ENCODE measurements around the gene SLC25A18. TPM values are rescaled to one million over a fixed set of nuclear protein-coding genes. Genes with fewer than 3 reads are reported as not detected.
A peak's percentile ranks its signal among the peaks of the same experiment; 100 is the strongest.

The SLC25A18 gene
- total RNA-seq, 2 donors from 2014 or later = not detected

DNA sequence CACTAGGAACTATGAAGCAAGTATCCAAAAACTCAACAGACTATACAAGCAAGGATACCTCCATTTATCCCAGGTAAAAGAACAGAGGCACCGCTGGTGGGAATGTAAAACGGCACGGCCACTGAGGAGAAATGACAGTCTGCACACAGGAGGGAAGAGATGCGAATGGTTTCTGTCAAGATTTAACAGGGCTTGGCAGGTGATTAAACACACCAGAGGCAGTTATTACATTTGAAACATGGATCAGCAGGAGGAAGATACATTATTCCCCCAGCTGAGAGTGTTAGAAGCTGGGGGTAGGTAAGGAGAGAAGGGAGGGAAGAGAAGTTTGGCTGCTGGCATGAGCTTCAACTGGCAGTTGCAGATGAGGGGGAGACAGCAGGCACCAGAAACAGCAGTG, 35.0 kb downstream of the SLC25A18 start:
- ATAC-seq (no peak), DNase-seq (no peak)
- Mint-ChIP-seq H3K27me3 (no peaks in the 10 kb centered on the region), H3K27ac (peak overlapping the region; percentile 73), H3K36me3 (ENCODE audit: low read depth) (peaks cover 11% of the 10 kb centered on the region), H3K4me1 (peaks cover 2% of the 10 kb centered on the region), H3K4me3 (no peak overlapping the region)
- no peaks in the 10 kb centered on the region for H3K9me3 ChIP-seq (ENCODE audit: control insufficient read depth, low read length, poor library complexity, severe bottlenecking)

DNA sequence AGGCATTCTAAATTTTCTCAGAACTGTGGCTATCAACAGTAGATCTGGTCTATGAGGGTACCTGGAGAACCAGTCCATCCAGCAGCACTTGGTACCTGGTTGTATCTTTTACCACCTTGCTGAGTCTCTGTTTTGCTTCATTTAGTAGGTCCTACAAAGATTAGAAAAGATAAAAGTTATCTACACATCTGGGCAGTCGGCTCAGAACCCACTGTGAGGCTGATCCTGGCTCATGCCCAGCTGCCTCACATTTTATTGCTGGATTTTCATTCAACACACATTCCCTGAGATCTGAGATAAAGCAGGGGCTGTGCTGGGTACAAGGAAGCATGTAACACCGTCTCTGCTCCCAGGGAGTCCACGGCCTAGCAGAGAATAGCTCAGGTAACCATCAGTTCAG, 37.7 kb downstream of the SLC25A18 start:
- H3K9me3 ChIP-seq (ENCODE audit: control insufficient read depth, low read length, poor library complexity, severe bottlenecking) = no peaks in the 10 kb centered on the region
- Mint-ChIP-seq H3K4me1 (peaks cover 5% of the 10 kb centered on the region), H3K27ac (peak overlapping the region; percentile 54), H3K36me3 (ENCODE audit: low read depth) (peaks cover 12% of the 10 kb centered on the region), H3K27me3 (no peaks in the 10 kb centered on the region), H3K4me3 (no peak overlapping the region)
- DNase-seq (no peak), ATAC-seq (no peak)

DNA sequence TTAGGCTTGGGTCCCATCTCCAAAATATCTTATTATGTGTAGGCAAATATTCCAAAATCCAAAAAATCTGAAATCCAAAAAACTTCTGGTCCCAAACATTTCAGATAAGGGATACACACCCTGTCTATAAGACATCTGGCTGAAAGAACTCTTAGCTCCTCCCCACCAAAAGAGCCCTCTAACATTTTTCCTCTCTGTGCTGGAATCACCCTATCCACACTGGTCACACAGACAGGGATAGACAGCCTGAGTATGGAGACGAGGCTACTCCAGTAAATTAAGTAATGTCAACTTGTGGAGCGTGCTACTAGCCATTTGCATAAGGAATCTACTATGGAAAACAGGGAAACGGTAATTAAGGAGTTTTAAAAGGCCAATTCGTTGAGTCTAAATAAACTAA, 40.4 kb downstream of the SLC25A18 start:
- DNase-seq (no peak), ATAC-seq (no peak)
- Mint-ChIP-seq H3K27me3 (no peaks in the 10 kb centered on the region), H3K36me3 (ENCODE audit: low read depth) (peaks cover 5% of the 10 kb centered on the region), H3K4me3 (no peak overlapping the region), H3K27ac (peak overlapping the region; percentile 39), H3K4me1 (peaks cover 4% of the 10 kb centered on the region)
- no peaks in the 10 kb centered on the region for H3K9me3 ChIP-seq (ENCODE audit: control insufficient read depth, low read length, poor library complexity, severe bottlenecking)

DNA sequence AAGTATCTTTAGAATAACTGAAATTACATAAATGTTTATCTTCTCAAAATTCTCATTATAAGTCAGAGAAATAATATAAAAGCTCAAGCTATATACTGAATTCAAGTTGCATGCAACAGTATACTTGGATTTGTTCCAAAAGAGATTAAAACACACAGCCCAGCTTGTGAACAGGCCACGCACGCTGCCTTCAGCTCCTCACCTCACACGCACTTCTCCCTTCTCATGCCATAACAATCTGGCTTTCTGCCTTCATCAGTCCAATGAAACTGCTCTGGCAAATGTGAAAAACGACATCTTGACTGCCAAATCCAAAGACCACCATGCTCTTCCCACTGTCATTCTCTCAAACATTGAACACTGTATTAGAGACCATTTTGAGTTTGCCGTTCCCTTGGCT, 43.2 kb downstream of the SLC25A18 start:
- Mint-ChIP-seq H3K36me3 (ENCODE audit: low read depth) (peaks cover 2% of the 10 kb centered on the region), H3K4me1 (peaks cover 10% of the 10 kb centered on the region), H3K27me3 (no peaks in the 10 kb centered on the region), H3K27ac (no peak overlapping the region), H3K4me3 (no peak overlapping the region)
- no peak for DNase-seq
- H3K9me3 ChIP-seq (ENCODE audit: control insufficient read depth, low read length, poor library complexity, severe bottlenecking) = no peaks in the 10 kb centered on the region
- ATAC-seq = no peak

DNA sequence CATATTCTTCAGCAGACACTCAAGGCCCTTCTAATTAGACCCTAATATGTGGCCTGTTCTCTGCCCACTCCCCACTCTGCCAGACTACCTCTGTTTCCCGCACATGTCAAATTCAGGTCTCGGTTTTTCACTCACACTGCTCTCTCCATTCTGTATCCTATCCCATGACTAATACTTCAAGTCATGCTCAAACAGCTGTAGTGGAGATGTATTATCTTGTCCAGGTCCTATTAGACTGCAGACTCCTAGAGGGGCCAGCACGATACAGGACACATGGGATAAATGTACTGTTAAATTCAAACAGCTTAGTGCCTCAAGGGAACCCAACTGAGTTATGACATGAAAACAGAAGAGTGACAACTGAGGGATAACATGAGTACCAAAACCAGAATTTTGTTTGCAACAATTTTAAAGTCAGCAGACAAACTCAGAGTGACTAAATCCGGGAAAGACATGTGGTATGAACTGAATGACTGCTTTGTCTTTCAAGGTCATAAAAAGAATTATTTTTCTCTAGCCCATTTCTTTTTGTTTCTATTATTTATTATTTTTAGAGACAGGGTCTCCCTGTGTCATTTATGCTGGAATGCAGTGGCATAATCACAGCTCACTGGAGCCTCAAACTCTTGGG, 44.7 kb downstream of the SLC25A18 start:
- H3K4me1 Mint-ChIP-seq = peaks cover 10% of the 10 kb centered on the region
- DNase-seq (no peak), ATAC-seq (no peak)
- no peaks in the 10 kb centered on the region for H3K9me3 ChIP-seq (ENCODE audit: control insufficient read depth, low read length, poor library complexity, severe bottlenecking)
- H3K27ac Mint-ChIP-seq = no peak overlapping the region
- no peak overlapping the region for H3K4me3 Mint-ChIP-seq
- no peaks in the 10 kb centered on the region for H3K27me3 Mint-ChIP-seq
- H3K36me3 Mint-ChIP-seq (ENCODE audit: low read depth) = peaks cover 7% of the 10 kb centered on the region

DNA sequence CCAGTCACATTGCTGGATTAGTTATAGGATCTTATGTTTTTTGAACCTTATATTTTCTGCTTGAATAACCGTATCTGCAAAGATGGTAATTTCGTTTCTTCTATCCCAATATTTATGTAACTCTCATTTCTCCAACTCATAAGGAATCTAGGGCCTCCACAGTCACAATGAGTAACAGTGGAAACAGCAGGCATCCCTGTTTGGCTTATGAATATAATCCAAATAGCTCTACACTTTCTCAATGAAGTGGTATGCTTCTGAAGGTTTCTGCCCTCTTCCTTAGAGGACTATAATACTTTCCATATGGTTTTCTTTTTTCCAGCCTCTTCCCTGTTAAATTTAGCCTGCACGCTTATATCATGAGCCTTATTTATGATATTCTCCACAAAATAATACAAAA, 48.8 kb downstream of the SLC25A18 start:
- H3K36me3 Mint-ChIP-seq (ENCODE audit: low read depth) = peaks cover 4% of the 10 kb centered on the region
- H3K4me1 Mint-ChIP-seq = peaks cover 5% of the 10 kb centered on the region
- H3K27ac Mint-ChIP-seq = peak overlapping the region; percentile 49
- H3K4me3 Mint-ChIP-seq = no peak overlapping the region
- DNase-seq (no peak), ATAC-seq (no peak)
- H3K27me3 Mint-ChIP-seq = no peaks in the 10 kb centered on the region
- no peaks in the 10 kb centered on the region for H3K9me3 ChIP-seq (ENCODE audit: control insufficient read depth, low read length, poor library complexity, severe bottlenecking)

DNA sequence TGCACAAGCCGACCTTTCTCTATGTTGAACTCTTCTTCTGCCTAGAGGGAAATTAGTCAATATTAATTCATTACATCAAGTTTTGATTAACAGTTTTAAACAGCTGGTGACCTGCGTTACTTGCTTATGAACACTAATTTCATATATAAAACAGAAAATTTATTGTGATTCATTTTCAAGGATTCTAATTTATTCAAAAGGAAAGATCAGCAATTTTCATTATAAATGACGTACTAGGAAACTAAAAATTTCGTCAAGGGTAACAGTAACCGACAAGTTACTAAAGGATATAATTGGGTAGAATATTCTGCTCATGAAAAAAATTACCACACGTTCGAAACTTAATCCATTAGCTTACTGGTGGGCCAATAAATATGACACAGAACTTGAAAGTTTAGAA, 50.0 kb downstream of the SLC25A18 start:
- H3K36me3 Mint-ChIP-seq (ENCODE audit: low read depth) = peaks cover 4% of the 10 kb centered on the region
- H3K27ac Mint-ChIP-seq = peak overlapping the region; percentile 59
- H3K4me1 Mint-ChIP-seq = peaks cover 5% of the 10 kb centered on the region
- no peak for ATAC-seq
- no peak for DNase-seq
- no peak overlapping the region for H3K4me3 Mint-ChIP-seq
- no peaks in the 10 kb centered on the region for H3K27me3 Mint-ChIP-seq
- H3K9me3 ChIP-seq (ENCODE audit: control insufficient read depth, low read length, poor library complexity, severe bottlenecking) = no peaks in the 10 kb centered on the region

DNA sequence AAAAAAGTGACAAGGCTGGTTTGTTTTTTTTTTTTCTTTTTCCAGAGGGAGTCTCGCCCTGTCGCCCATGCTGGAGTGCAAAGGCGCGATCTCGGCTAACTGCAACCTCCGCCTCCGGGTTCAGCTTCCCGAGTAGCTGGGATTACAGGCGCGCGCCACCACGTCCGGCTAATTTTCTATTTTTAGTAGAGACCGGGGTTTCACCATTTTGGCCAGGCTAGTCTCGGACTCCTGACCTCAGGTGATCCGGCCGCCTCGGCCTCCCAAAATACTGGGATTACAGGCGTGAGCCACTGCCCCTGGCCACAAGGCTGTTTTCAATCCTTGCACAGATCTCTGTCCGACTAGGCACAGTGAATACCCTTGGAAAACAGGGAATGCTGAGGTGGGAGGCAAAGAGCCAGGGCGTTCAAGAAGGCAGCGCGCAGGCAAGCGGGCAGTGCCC, 64.7 kb downstream of the SLC25A18 start:
- Mint-ChIP-seq H3K27ac (peak overlapping the region; percentile 95), H3K27me3 (no peaks in the 10 kb centered on the region), H3K4me1 (peaks cover 8% of the 10 kb centered on the region), H3K36me3 (ENCODE audit: low read depth) (no peaks in the 10 kb centered on the region), H3K4me3 (peak overlapping the region; percentile 91)
- ATAC-seq (no peak), DNase-seq (no peak)
- H3K9me3 ChIP-seq (ENCODE audit: control insufficient read depth, low read length, poor library complexity, severe bottlenecking) = no peaks in the 10 kb centered on the region

DNA sequence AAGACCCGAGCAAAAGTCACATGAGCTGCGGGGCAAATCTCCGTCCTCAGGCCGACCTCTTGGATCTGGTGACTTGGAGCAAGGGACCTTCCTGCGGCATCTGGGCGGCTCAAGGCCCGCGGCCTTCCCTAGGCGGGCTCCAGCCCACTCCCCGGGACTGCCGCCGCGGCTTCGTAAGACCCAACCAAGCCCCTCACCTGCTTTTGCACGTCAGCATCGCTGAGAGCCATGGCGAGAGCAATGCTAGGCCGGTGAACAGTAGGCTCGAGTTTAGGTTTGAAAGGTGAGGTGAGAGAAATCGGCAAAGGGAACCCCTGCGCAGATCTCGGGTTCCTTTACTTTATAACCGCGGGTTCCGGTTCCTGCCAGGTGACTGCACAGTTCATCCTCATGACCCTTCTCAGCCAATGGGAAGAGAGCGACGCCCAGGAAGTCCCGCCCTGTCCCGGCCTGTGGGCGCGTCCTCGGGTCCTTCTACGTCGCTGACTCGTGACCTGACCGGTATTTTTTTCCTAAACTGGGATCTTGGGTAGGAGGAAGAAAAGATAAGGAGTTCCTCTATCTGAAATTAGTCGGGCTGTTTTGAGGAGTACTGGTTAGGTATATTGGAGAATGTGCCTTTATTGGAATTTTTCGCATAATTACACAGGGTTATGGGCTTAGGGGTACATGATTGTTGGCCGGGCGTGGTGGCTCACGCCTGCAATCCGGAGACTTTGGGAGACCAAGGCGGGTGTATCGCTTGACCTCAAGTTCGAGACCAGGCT, 65.3 kb downstream of the SLC25A18 start, which contains the start of gene ATP6V1E1:
ATP6V1E1 (minus strand) TSS at position 344 of the 767 bp plus-strand sequence; CDS start at position 230, 114 bp downstream.
- H3K9me3 ChIP-seq (ENCODE audit: control insufficient read depth, low read length, poor library complexity, severe bottlenecking) = no peaks in the 10 kb centered on the region
- ATAC-seq = peak; percentile 100
- Mint-ChIP-seq H3K27me3 (no peaks in the 10 kb centered on the region), H3K4me3 (peak within 1 kb of the TSS; percentile 91), H3K27ac (peak within 1 kb of the TSS; percentile 95), H3K4me1 (peaks cover 8% of the 10 kb centered on the region), H3K36me3 (ENCODE audit: low read depth) (no peaks in the 10 kb centered on the region)
- DNase-seq = peak; percentile 85 to 92 (median 91)

DNA sequence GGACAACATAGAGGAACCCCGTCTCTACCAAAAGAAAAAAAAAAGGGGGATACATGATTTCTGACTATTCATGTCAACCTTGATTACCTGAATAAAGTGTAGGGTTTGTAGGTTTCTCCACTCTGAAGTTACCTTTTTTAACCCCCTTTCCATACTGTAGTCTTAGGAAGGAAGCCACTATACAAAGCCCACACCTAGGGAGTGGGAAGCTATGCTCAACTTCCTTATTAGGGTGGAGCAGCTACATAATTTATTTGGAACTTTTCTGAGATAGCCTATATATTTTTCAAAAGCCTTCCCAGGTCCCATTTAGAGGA, 65.8 kb downstream of the SLC25A18 start:
- Mint-ChIP-seq H3K36me3 (ENCODE audit: low read depth) (no peaks in the 10 kb centered on the region), H3K27ac (peak overlapping the region; percentile 95), H3K4me1 (peaks cover 5% of the 10 kb centered on the region), H3K27me3 (no peaks in the 10 kb centered on the region), H3K4me3 (peak overlapping the region; percentile 91)
- DNase-seq (no peak), ATAC-seq (peak; percentile 1)
- no peaks in the 10 kb centered on the region for H3K9me3 ChIP-seq (ENCODE audit: control insufficient read depth, low read length, poor library complexity, severe bottlenecking)

DNA sequence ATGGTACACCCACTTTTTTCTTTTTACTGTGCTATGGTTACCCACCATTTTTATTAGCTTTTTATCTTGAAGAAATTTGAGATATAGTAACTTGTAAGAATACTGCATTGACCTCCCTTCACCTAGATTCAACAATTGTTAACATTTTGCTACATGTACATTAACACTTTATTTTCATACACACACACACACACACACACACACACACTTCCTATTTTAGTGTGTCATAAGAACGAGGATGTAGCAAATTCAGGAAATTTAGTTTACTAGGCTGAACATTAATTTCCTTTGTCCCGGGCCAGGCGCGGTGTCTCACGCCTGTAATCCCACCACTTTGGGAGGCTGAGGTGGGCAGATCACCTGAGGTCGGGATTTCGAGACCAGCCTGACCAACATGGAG, 66.3 kb downstream of the SLC25A18 start:
- no peaks in the 10 kb centered on the region for H3K9me3 ChIP-seq (ENCODE audit: control insufficient read depth, low read length, poor library complexity, severe bottlenecking)
- H3K4me3 Mint-ChIP-seq = peak overlapping the region; percentile 49
- ATAC-seq = no peak
- no peaks in the 10 kb centered on the region for H3K27me3 Mint-ChIP-seq
- no peaks in the 10 kb centered on the region for H3K36me3 Mint-ChIP-seq (ENCODE audit: low read depth)
- DNase-seq = no peak
- peaks cover 5% of the 10 kb centered on the region for H3K4me1 Mint-ChIP-seq
- H3K27ac Mint-ChIP-seq = no peak overlapping the region

DNA sequence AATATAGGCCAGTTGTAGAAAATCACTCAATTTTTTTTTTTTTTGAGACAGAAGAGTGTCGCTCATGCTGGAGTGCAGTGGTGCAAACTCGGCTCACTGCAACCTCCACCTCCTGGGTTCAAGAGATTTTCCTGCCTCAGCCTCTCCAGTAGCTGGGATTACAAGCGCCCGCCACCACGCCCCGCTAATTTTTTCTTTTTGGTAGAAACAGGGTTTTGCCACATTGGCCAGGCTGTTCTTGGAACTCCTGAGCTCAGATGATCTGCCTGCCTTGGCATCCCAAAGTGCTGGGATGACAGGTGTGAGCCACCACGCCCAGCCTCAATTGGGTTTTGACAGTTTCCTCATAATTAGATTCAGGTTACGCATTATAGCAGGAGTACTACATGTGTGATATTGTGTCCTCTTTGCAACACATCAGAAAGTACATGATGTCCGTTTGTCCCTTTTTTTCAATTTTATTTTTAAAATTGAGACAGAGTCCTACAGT, 67.8 kb downstream of the SLC25A18 start:
- H3K27me3 Mint-ChIP-seq = no peaks in the 10 kb centered on the region
- no peaks in the 10 kb centered on the region for H3K36me3 Mint-ChIP-seq (ENCODE audit: low read depth)
- no peak for DNase-seq
- no peaks in the 10 kb centered on the region for H3K9me3 ChIP-seq (ENCODE audit: control insufficient read depth, low read length, poor library complexity, severe bottlenecking)
- H3K4me3 Mint-ChIP-seq = no peak overlapping the region
- no peak overlapping the region for H3K27ac Mint-ChIP-seq
- no peak for ATAC-seq
- peaks cover 5% of the 10 kb centered on the region for H3K4me1 Mint-ChIP-seq

DNA sequence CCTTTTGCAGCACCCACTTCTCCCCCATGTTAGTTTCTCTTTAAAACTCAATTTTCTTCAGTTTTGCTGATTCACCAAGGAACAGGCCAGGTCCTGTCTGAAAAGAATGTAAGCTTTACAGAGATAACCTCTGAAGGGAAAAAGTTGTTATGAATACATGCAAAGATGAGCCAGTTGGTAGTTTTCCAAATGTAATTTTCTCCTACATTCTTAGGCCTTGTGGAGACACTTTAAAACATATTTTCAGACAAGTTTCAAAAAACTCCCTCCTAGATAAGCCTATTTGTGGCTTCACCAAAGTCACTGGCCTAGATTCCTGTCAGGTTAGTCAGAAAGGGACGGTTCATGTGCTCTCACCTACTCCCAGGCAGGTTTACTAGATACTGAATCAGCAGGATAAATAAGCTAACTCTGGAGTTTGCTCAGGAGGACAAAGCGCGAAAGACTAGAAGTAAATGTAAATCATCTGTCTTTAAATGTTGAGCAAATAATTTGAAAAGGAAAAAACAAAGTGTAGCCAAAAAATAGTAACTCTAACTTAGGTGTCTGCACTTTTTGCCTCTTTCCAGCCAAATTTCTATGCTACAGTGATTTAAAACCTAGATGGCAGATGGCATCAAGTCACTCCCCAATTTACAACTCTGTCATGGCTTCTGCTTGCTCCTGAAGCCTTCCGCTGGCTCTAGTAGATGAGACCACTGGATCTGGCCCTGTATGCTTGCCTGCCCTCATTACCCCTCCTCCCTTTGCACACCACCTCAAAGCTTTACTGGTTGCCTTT, 70.1 kb downstream of the SLC25A18 start:
- Mint-ChIP-seq H3K4me3 (no peak overlapping the region), H3K36me3 (ENCODE audit: low read depth) (peaks cover 4% of the 10 kb centered on the region), H3K4me1 (peaks cover 12% of the 10 kb centered on the region), H3K27ac (no peak overlapping the region), H3K27me3 (no peaks in the 10 kb centered on the region)
- H3K9me3 ChIP-seq (ENCODE audit: control insufficient read depth, low read length, poor library complexity, severe bottlenecking) = no peaks in the 10 kb centered on the region
- DNase-seq (no peak), ATAC-seq (no peak)

All from T-helper 17 cell (primary cell).